Testis (tissue), 2 donors: Measurements from ENCODE around the gene TMEM272.

Experiments
- CTCF ChIP-seq, 3 experiments: fragments of 450-650 bp in 2 of 3; fragments of 200-600 bp in 1 of 3; sonication (generic) in 1 of 3; IDR thresholded peaks; one replicate each; pipeline ENCODE4 v1.5.1; 2016 to 2019; ENCODE audit warnings: antibody characterized with exemption in 3 of 3, mild to moderate bottlenecking in 2 of 3, moderate library complexity in 1 of 3
- POLR2A ChIP-seq: fragments of 450-650 bp; IDR thresholded peaks from one replicate; pipeline ENCODE4 v1.6.1; 2017; ENCODE audit warnings: antibody characterized with exemption, mild to moderate bottlenecking, moderate library complexity

GRCh38 chr13:51873117-51873798 is 28.3 kb upstream of the TMEM272 start:
- TF ChIP-seq CTCF (IDR thresholded peaks at IDR 0.05) (no peak), POLR2A (no peak)
